GM12878 (cell line): Measurements from ENCODE around the gene BHLHE23. TPM values are rescaled to one million over a fixed set of nuclear protein-coding genes. Genes with fewer than 3 reads are reported as not detected.

Experiments
- ATAC-seq: fragments of 200-7000 bp; cut with Tn5 transposase; 3 replicates; pipeline ENCODE4 v1.9.1; 2020; ENCODE audit warnings: mild to moderate bottlenecking, moderate library complexity
- BruUV-seq: library from RNA; stranded (reverse); fragments of 400-500 nt; replicated peaks from 2 replicates; lab custom pipeline; 2021; lab: Mats Ljungman, UMichigan
- CTCF ChIA-PET: fragments of 300-600 bp; sonication (Branson Sonifier 250); formaldehyde crosslinking; extraction: SDS; loops from one replicate; lab custom pipeline; 2021; ENCODE audit warnings: inconsistent platforms; lab: Yijun Ruan, JAX
- POLR2A ChIA-PET: fragments of 350-600 bp; formaldehyde crosslinking; extraction: SDS; loops from one replicate; lab custom pipeline; 2021; ENCODE audit warnings: inconsistent platforms; lab: Charles Lee
- RAD21 ChIA-PET: fragments of 300-600 bp; sonication (Branson Sonifier 250); formaldehyde crosslinking; loops from one replicate; lab custom pipeline; 2023; ENCODE audit warnings: antibody characterized with exemption; ENCODE audit not compliant: unreplicated experiment; lab: Charles Lee
- SMC1A ChIA-PET: fragments of 300-600 bp; sonication (Branson Sonifier 250); formaldehyde crosslinking; loops from one replicate; lab custom pipeline; 2023; ENCODE audit not compliant: unreplicated experiment, uncharacterized antibody; lab: Charles Lee
- DNase-seq: peaks from one replicate; pipeline ENCODE4 v3.0.0-alpha.2; 2011; ENCODE audit warnings: low read depth, low spot score
- FAIRE-seq: peaks from 3 replicates; lab custom pipeline; 2011; peaks lifted over from hg19 to GRCh38; lab: Jason Lieb, UNC
- H2AFZ ChIP-seq: 2 replicates; pipeline ENCODE4 v1.6.0; 2011; ENCODE audit warnings: low read depth, low read length, control low read depth; ENCODE audit not compliant: control insufficient read depth
- H3K27ac ChIP-seq: 2 replicates; pipeline ENCODE4 v1.5.1; 2011; ENCODE audit warnings: control low read depth; ENCODE audit not compliant: control insufficient read depth, insufficient read depth
- H3K27me3 ChIP-seq, 2 experiments: replicated peaks in 1 of 2; 2 replicates each; pipeline versions ENCODE4 v1.6.0 to v1.6.1; 2011; ENCODE audit warnings: low read length in 1 of 2; ENCODE audit not compliant: control insufficient read depth in 2 of 2, insufficient read depth in 2 of 2
- H3K36me3 ChIP-seq, 2 experiments: 2 replicates each; pipeline ENCODE4 v1.5.1; 2011; ENCODE audit warnings: low read length in 1 of 2; ENCODE audit not compliant: control insufficient read depth in 2 of 2, insufficient read depth in 2 of 2
- H3K4me1 ChIP-seq: 2 replicates; pipeline ENCODE4 v1.6.1; 2011; ENCODE audit warnings: mild to moderate bottlenecking, low read length, moderate library complexity, mixed read lengths; ENCODE audit not compliant: control insufficient read depth, insufficient read depth
- H3K4me2 ChIP-seq: 2 replicates; pipeline ENCODE4 v1.6.0; 2011; ENCODE audit warnings: control low read depth; ENCODE audit not compliant: control insufficient read depth, insufficient read depth
- H3K4me3 ChIP-seq: fragments of 200-600 bp; sonication (generic); 2 replicates; pipeline ENCODE4 v1.5.1; 2016
- H3K79me2 ChIP-seq: 2 replicates; pipeline ENCODE4 v1.6.0; 2011; ENCODE audit warnings: low read length; ENCODE audit not compliant: control insufficient read depth, insufficient read depth
- H3K9ac ChIP-seq: 2 replicates; pipeline ENCODE4 v1.8.0; 2011; ENCODE audit warnings: low read length, control low read depth, mixed read lengths; ENCODE audit not compliant: control insufficient read depth, insufficient read depth
- H3K9me3 ChIP-seq: replicated peaks from 3 replicates; pipeline ENCODE4 v1.5.1; 2011; ENCODE audit warnings: mild to moderate bottlenecking, low read length; ENCODE audit not compliant: control insufficient read depth, insufficient read depth
- H4K20me1 ChIP-seq: 2 replicates; pipeline ENCODE4 v1.6.0; 2011; ENCODE audit not compliant: control insufficient read depth, insufficient read depth
- BCL3 ChIP-seq: IDR thresholded peaks from 2 replicates; pipeline ENCODE4 v1.6.1; 2011; ENCODE audit warnings: borderline replicate concordance, low read depth, mild to moderate bottlenecking, moderate library complexity, low read length; ENCODE audit not compliant: insufficient read depth, poor library complexity, severe bottlenecking
- E2F4 ChIP-seq: IDR thresholded peaks from 2 replicates; pipeline ENCODE4 v1.6.1; 2012; ENCODE audit warnings: low read depth, low read length, improper control_type of control experiment
- GATAD2B ChIP-seq: fragments of 450-650 bp; conservative IDR thresholded peaks from 2 replicates; pipeline ENCODE4 v1.6.1; 2017; ENCODE audit warnings: low read depth, mild to moderate bottlenecking, moderate library complexity
- LARP7 ChIP-seq: fragments of 450-650 bp; IDR thresholded peaks from 2 replicates; pipeline ENCODE4 v1.6.1; 2017; ENCODE audit warnings: mild to moderate bottlenecking
- NFXL1 ChIP-seq: fragments of 450-650 bp; IDR thresholded peaks from 2 replicates; pipeline ENCODE4 v1.6.1; 2017; ENCODE audit warnings: antibody characterized with exemption, mild to moderate bottlenecking, borderline replicate concordance
- NFYB ChIP-seq: IDR thresholded peaks from 2 replicates; pipeline ENCODE4 v1.6.1; 2011; ENCODE audit warnings: low read depth, mild to moderate bottlenecking, low read length, improper control_type of control experiment, moderate library complexity; ENCODE audit not compliant: insufficient read depth
- POLR2A ChIP-seq: IDR thresholded peaks from 2 replicates; pipeline ENCODE4 v1.6.1; 2011; ENCODE audit warnings: low read depth, mild to moderate bottlenecking, low read length
- RELA ChIP-seq: fragments of 450-650 bp; IDR thresholded peaks from 2 replicates; pipeline ENCODE4 v1.8.0; 2014; ENCODE audit warnings: borderline replicate concordance; ENCODE audit not compliant: partially characterized antibody
- RUNX3 ChIP-seq: IDR thresholded peaks from 2 replicates; pipeline ENCODE4 v1.6.1; 2012; ENCODE audit warnings: low read length, inconsistent platforms
- SKIL ChIP-seq: fragments of 450-650 bp; IDR thresholded peaks from 2 replicates; pipeline ENCODE4 v1.6.1; 2017; ENCODE audit warnings: mild to moderate bottlenecking, low read depth, inconsistent platforms; ENCODE audit not compliant: poor library complexity, severe bottlenecking
- SMAD5 ChIP-seq: IDR thresholded peaks from 2 replicates; pipeline ENCODE4 v1.6.1; 2016; ENCODE audit warnings: antibody characterized with exemption, low read depth
- SP1 ChIP-seq: IDR thresholded peaks from one replicate; pipeline ENCODE4 v1.6.1; 2011; ENCODE audit warnings: low read depth, low read length
- STAT1 ChIP-seq: fragments of 450-650 bp; conservative IDR thresholded peaks from 2 replicates; pipeline ENCODE4 v1.6.1; 2014; ENCODE audit warnings: antibody characterized with exemption, mild to moderate bottlenecking
- ZNF274 ChIP-seq: IDR thresholded peaks from one replicate; pipeline ENCODE4 v1.8.0; 2011; ENCODE audit not compliant: insufficient read length, insufficient read depth
- WGBS: methylation state at CpG from one replicate; pipeline ENCODE4 v1.1.6; 2016; ENCODE audit warnings: low lambda C conversion rate; ENCODE audit not compliant: insufficient replicate concordance, insufficient coverage; ENCODE audit errors: missing lambda C conversion rate; 5-methylcytosine and 5-hydroxymethylcytosine counted together
- in situ Hi-C: fragments of 300-500 bp; cut with MboI; formaldehyde crosslinking; loops from 9 replicates; pipeline ENCODE4 v1.14.3; 2018; ENCODE audit warnings: mixed read lengths
- intact Hi-C: fragments of 100-400 bp; cut with micrococcal nuclease; formaldehyde crosslinking; loops from one replicate; pipeline ENCODE4 v1.14.2; 2022; ENCODE audit not compliant: unreplicated experiment
- polyA plus RNA-seq, 11 experiments: library from polyadenylated mRNA; depleted of rRNA in 4 of 11; unstranded in 6 of 11; stranded (reverse) in 5 of 11; fragments of >200 nt; fragmentation: Nextera tagmentation in 4 of 11; fragmentation: Illumina TruSeq in 1 of 11; extraction: Ambion mirVana in 4 of 11; extraction: Trizol in 1 of 11; gene quantifications; 1 replicate in 1 of 11; 2 replicates in 10 of 11; pipeline versions ENCODE4 v1.2.1 to v1.2.3, GENCODE V29; 2011 to 2016; ENCODE audit warnings: inconsistent platforms in 2 of 11, missing spikeins in 2 of 11, low read depth in 1 of 11
- total RNA-seq, 4 experiments: library from RNA; depleted of rRNA in 3 of 4; stranded (reverse); fragments of >200 nt in 3 of 4; fragmentation: Illumina TruSeq in 1 of 4; extraction: Trizol in 1 of 4; gene quantifications; 2 replicates each; pipeline versions ENCODE4 v1.2.1 to v1.2.3, GENCODE V29; 2013 to 2021

The BHLHE23 gene
- total and polyA plus RNA-seq, 10 of the 15 experiments (the other 5 are each of a cell fraction or from before 2014, with no cell fraction given) = 0.28 to 0.33 TPM; not detected in 8

- intact Hi-C loops (no loop called here), in situ Hi-C loops (no loop called here)
- H3K9me3 ChIP-seq = no peaks in the 10 kb centered on the region
- H3K4me1 ChIP-seq = no peaks in the 10 kb centered on the region
- H3K9ac ChIP-seq = no peak overlapping the region
- H3K4me3 ChIP-seq = no peak overlapping the region
- RAD21 ChIA-PET = no interaction called here
- no peak for FAIRE-seq
- BruUV-seq = no TSS peak
- H4K20me1 ChIP-seq = no peaks in the 10 kb centered on the region; the same call in 1 of the 2 replicates
- POLR2A ChIA-PET = no interaction called here
- no peak overlapping the region for H3K27ac ChIP-seq
- no peaks in the 10 kb centered on the region for H3K79me2 ChIP-seq
- no peak for TF ChIP-seq RELA
- TF ChIP-seq STAT1 = no peak
- SMC1A ChIA-PET = interaction anchor here (2.8 kb wide), 1 partner anchor 30 kb away, joined by 15 read pairs; no protein-coding TSS in a partner anchor
- H3K36me3 ChIP-seq = no peaks in the 10 kb centered on the region
- CTCF ChIA-PET = interaction anchor here (0.7 to 1.4 kb wide), 2 partner anchors 12 to 100 kb away, joined by 3 read pairs; no protein-coding TSS in a partner anchor
- 65% methylated on average over 9 of the region's 11 CpGs for WGBS
- no peak overlapping the region for H2AFZ ChIP-seq
- no peak overlapping the region for H3K4me2 ChIP-seq
- no peak for ATAC-seq
- peaks cover 12 to 17% of the 10 kb centered on the region in 2 experiments for H3K27me3 ChIP-seq
- DNase-seq = no peak
These were observed 4.3 kb downstream of the BHLHE23 start for GRCh38 chr20:63002511-63002910.

- RAD21 ChIA-PET = no interaction called here
- H2AFZ ChIP-seq = no peak overlapping the region
- H3K9ac ChIP-seq = no peak overlapping the region
- no peaks in the 10 kb centered on the region for H3K36me3 ChIP-seq
- ATAC-seq (no peak), DNase-seq (no peak), FAIRE-seq (no peak)
- WGBS = 79% methylated on average over 11 of the region's 11 CpGs
- no peak overlapping the region for H3K4me3 ChIP-seq
- BruUV-seq = no TSS peak
- no peaks in the 10 kb centered on the region for H3K9me3 ChIP-seq
- no peaks in the 10 kb centered on the region for H3K79me2 ChIP-seq
- CTCF ChIA-PET = interaction anchor here (0.8 to 1.4 kb wide), 2 partner anchors 47 to 99 kb away, joined by 3 read pairs; no protein-coding TSS in a partner anchor
- no peaks in the 10 kb centered on the region; the same call in 1 of the 2 replicates for H4K20me1 ChIP-seq
- peaks cover 10 to 17% of the 10 kb centered on the region in 2 experiments for H3K27me3 ChIP-seq
- intact Hi-C loops = no loop called here
- POLR2A ChIA-PET = no interaction called here
- H3K27ac ChIP-seq = no peak overlapping the region
- no peaks in the 10 kb centered on the region for H3K4me1 ChIP-seq
- H3K4me2 ChIP-seq = no peak overlapping the region
- in situ Hi-C loops = no loop called here
- SMC1A ChIA-PET = interaction anchor here (2.4 kb wide), 1 partner anchor 28 kb away, joined by 6 read pairs; no protein-coding TSS in a partner anchor
- TF ChIP-seq SP1 (no peak), STAT1 (no peak), ZNF274 (no peak), SKIL (no peak), GATAD2B (no peak), BCL3 (no peak), NFXL1 (no peak), E2F4 (no peak), LARP7 (no peak), NFYB (no peak), SMAD5 (no peak), RUNX3 (no peak), POLR2A (no peak)
These were observed 5.8 kb downstream of the BHLHE23 start for GRCh38 chr20:63000958-63001357.
